CD4-positive, alpha-beta T cell treated with Interleukin-2 at 100 ng/mL for 4 hours (primary cell): ENCODE measurements around the gene DLX6.

Experiments used
- DNase-seq: peaks from one replicate; pipeline ENCODE4 v3.0.0-alpha.2; 2020; ENCODE audit warnings: low spot score

DLX6 gene

GRCh38 chr7:97005183-97006054, at the start of gene DLX6:
TSS of gene DLX6 (plus strand) at chr7:97005553. CDS start at chr7:97005978, 425 bp downstream.
- peak; percentile 14 for DNase-seq

DNA sequence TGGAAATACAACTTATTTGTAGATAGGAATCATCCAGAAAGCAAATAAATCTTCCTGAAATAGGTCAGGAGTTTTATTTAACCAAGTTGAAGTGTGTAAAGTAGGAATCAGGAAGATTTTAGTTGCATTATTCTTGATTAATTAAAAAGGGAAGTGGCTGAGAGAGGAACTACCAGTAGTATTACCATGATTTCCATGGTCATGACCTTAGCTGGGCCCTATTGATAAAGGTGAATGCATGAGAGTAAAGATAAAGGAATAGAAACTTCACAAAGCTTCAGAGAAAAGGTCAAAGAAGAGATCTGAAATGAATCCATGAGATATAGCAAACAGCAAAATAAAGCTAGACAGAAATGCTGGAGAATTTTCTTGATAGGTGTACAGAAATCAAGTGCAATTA, 46.2 kb upstream of the DLX6 start:
- DNase-seq, result no peak

GRCh38 chr7:96962221-96962885, 43.0 kb upstream of the DLX6 start:
- no peak for DNase-seq

DNA sequence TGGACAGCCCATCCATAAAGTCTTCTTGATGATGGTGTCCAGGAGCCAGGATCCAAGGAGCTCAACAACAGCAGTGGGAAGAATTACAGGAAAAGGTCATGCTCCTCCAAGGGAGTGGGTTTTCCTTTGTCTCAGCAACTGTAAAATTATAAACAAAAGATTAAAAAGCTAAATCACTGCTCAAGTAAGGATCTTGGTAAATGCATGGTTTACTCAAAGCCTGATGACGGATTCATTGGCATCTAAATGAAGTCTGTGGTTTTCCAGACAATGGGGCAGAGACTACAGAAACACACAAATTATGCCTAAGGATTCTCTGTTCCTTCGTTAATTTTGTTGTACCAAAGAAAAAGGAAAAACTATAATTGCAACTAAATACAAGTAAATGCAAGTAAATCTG, 36.4 kb upstream of the DLX6 start:
- no peak for DNase-seq

DNA sequence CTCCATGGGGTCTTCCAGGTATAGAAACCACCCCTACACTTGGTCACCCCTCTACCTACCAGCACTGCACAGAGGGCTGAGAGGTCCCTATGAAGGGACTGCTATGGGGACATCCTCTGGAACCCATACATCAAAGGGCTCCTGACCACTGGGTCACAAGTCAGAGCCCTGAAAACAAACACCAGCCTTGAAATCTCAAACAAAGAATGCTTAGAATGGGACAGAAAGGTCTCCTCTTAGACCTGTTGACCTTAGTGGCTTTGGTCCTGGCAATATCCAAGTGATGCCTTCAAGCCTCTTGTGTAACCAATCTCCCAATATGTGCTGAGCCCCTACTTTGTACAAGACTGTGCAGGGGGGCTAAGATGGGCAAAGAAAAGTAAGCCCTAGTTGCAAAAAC, 34.6 kb upstream of the DLX6 start:
- no peak for DNase-seq

GRCh38 chr7:96973986-96974385, 31.4 kb upstream of the DLX6 start:
- DNase-seq, result no peak

DNA sequence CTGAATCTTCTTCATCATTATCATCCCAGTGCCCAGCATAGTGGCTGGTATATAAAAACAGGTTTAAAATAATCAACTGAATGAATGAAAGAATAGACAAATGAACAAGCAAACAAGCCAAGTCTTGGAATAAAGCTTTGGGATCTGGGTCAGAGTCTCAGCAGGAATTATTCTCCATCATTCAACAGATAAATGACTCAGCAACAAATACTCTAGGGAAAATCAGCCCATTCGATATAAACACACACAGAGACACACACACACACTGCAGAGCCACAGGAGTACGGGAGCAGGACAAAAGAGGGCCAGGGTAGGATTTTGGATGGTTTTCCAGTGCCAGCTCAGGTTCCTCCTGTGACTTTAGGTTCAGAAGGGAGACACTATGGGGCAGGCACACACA, 29.2 kb upstream of the DLX6 start:
- DNase-seq, result no peak

GRCh38 chr7:96977445-96977844, 27.9 kb upstream of the DLX6 start:
- DNase-seq, result no peak

GRCh38 chr7:96979551-96980276, 25.6 kb upstream of the DLX6 start:
- no peak for DNase-seq

- no peak for DNase-seq
Measured at GRCh38 chr7:96982586-96982985, 22.8 kb upstream of the DLX6 start.

DNA sequence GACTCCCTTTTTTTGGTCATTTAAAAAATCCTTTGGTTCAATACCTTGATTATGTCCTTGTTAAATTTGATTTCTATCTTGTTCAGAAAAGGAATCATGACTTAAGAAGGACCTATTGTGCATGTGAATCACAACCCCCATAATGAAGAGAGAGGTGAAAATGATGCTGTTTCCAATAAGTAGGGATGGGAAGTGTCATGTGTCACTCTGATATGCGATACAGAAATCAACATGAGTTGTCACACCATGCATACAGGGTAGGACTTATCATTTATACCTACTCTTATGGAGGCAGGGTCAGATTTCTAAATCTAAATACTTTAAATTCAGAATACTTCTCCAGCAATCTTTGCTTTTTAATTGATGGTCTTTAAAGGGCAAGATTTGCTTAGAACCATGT, 19.4 kb upstream of the DLX6 start:
- no peak for DNase-seq

GRCh38 chr7:96986901-96987300, 18.5 kb upstream of the DLX6 start:
- no peak for DNase-seq

DNA sequence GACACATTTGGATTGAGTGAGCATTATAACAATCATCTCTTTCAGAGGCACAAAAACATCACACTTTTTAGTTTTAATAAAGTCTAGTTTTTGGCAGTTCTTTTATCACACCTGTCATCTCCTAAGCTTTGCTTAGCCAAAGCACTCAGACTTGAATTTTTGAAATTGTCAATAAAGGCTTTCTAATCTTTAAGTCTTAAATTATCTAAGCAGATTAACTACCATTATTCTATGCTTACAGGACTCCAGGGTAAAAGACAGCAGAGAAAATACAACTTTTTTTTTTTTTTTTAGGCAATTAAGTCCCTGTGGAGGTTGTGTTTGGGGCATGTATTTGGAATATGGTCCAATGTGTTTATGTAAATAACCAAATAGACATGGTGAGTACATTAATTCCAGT, 17.6 kb upstream of the DLX6 start:
- DNase-seq, result no peak

- DNase-seq, result no peak
Measured at GRCh38 chr7:96989241-96989858, 16.0 kb upstream of the DLX6 start.

DNA sequence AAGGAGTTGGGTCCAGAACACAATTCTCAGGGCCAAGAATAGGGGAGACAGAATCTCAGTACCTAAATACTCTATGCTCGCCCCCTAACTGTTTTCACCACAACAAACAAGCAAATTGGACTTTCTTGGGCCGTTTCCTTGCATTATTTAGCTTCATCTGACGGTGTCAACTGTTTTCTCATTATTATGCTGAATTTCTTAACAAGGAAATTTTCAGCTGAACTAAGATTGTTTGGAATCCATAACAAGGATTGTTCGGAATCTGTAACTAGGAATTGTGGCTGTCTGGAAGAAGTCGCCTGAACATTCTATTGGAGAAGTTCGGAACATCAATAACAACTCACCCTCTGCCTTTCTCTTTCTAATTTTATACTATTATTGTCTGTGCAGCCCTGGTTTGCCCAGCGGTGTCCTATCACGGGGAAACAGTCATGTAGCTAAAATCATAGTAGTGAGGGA, 15.5 kb upstream of the DLX6 start:
- DNase-seq, result no peak

DNA sequence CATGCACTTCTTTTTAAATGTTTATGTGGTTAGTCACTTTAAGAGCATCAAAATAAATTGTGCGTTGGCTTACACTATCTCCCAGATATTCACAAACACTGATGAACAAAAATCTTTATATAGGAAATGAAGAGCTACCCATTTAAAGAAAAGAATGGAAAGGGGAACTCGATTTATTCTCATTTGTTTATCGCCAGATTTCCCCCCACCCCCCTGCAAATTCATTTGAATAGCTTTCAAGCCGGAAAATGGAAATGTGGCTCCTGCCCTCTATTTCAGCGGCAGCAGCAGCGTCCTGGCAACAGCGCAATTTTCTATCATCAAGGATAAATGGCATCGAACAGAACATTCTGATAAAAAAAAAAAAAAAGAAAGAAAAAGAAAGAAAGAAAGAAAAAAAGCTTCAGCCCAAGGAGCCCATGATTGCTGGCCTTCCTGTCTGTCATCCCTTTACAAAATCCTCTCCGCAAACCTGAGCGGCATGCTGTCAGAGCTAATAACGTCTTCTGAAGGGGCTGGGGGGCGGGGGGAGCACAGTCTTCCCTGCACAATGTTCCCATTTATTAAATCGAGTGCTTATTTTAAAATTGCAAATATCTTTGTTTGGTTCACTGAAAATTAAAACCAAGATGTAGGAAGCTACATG, 13.7 kb upstream of the DLX6 start:
- DNase-seq, result no peak

DNA sequence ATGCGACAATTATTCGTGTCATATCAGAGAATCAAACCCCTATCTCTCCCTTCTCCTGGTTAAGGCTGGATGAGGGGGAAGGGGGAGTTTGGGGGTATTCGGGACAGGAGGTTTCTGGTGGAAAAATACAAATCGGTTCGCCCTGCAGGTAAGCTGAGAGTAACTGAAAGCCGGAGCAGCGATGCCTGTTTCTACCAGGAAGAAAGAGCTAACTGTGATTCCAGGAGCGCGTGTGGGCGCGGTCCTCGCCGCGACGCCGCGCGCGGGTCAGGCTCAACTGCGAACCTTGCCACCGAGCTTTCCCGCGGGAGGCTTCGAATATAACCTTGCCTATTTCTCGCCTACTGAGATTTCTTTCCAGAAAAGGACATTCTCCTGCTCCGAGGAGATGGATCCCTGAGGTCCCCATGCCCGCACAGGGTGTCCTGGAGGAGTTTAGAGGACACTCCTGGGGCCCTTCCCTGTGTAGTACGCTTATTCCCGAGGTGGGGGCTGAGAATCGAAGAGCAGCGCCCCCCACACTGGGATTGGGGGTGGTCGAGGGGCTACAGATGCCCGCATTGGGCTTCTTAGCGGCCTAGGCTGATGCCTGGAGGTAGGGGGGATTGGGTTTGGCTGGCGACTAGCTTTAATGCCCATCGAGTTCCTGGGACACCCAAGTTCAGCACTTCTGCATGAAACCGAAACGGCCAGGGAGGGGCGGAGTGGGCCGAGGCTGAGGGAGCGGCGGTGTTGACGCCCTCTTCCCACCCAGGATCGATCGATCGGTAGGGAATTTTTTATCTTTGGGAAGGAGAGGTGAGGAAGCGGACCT, 13.0 kb upstream of the DLX6 start:
- no peak for DNase-seq

- no peak for DNase-seq
Measured at GRCh38 chr7:96993094-96993865, 12.1 kb upstream of the DLX6 start.

DNA sequence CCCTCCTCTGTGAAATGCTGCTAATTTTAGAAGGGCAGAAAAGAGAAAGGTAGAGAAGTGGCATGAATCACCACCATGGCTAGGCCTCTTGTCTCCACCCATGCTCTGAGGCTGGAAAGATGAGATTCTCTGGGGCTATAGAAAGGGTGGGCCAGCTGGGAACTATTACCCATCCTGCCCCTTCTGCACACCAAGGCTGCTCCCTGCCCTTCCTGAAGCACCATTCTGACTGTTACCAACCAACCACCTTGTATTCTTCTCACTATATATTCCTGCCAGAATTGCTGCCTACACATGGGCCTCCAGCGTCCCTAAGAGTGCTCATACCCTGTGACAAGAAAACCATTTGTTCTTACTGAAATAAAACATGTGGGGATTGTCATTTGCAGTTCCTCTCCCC, 11.4 kb upstream of the DLX6 start:
- DNase-seq, result no peak

DNA sequence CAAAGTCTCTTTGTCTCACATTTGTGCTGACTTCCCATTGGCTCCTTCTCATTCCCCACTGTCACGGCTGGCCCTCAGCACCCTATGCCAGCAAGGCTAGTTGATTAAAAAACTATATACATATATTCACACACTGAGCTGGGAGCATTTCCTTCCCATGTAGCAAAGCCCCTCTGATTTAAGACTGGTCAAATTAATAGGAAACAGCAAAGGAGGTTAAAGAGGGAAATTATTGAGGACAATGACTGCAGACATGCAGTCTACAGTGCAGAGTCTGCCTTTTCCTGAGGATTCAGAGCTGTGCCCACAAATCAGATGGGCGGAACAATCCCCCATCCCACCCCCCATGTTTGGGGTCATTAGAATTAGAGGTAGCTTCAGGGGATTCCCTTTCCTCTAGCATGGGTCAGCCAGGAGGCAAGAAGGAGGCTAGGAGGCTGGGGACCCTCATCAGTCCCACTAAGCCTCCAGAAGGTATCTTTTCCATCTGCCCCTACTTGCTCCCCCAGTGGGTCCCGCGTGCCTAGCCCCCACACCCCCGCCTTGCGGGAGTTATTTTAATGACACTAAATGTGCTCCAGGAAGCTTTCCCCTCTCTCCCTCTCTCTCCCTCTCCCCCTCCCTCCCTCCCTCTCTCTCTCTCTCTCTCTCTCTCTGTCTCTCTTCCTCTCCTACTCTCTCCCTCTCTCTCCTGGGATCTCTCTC, 9.8 kb upstream of the DLX6 start:
- no peak for DNase-seq
